GM21717 (cell line): Measurements from ENCODE around the gene STAMBPL1.
A peak's percentile ranks its signal among the peaks of the same experiment; 100 is the strongest.
"Not testable (repeated sequence)": the region's sequence is repeated elsewhere in the genome, so short reads cannot be mapped to it uniquely, and the experiment has no call there.

ENCODE experiments used
- ATAC-seq: cut with Tn5 transposase; IDR thresholded peaks from one replicate; pipeline ENCODE4 v1.9.1; 2021; ENCODE audit warnings: mild to moderate bottlenecking, moderate library complexity; ENCODE audit not compliant: unreplicated experiment

The STAMBPL1 gene

GRCh38 chr10:88879534-88880281, at the start of gene STAMBPL1:
STAMBPL1 (plus strand) TSS chr10:88880245; CDS start chr10:88901709, 21,464 bp downstream.
- peak; percentile 53 for ATAC-seq

- ATAC-seq = no peak
These were observed 49.3 kb upstream of the STAMBPL1 start for GRCh38 chr10:88830643-88831268.

GRCh38 chr10:88831709-88832108, 48.3 kb upstream of the STAMBPL1 start:
- no peak for ATAC-seq

GRCh38 chr10:88832376-88832775, 47.7 kb upstream of the STAMBPL1 start:
- ATAC-seq = no peak

- no peak for ATAC-seq
These were observed 46.9 kb upstream of the STAMBPL1 start for GRCh38 chr10:88833156-88833555.

GRCh38 chr10:88833723-88834122, 46.3 kb upstream of the STAMBPL1 start:
- ATAC-seq = no peak

GRCh38 chr10:88835096-88835909, 44.7 kb upstream of the STAMBPL1 start:
- ATAC-seq = peak; percentile 72

- no peak for ATAC-seq
These were observed 44.2 kb upstream of the STAMBPL1 start for GRCh38 chr10:88835910-88836221.

- not testable (repeated sequence) for ATAC-seq
These were observed 42.4 kb upstream of the STAMBPL1 start for GRCh38 chr10:88837632-88838031.

GRCh38 chr10:88838766-88839350, 41.2 kb upstream of the STAMBPL1 start:
- ATAC-seq = no peak

GRCh38 chr10:88840104-88840503, 39.9 kb upstream of the STAMBPL1 start:
- ATAC-seq = no peak

GRCh38 chr10:88840881-88841280, 39.2 kb upstream of the STAMBPL1 start:
- ATAC-seq = no peak

GRCh38 chr10:88841316-88842111, 38.5 kb upstream of the STAMBPL1 start:
- ATAC-seq = no peak

- no peak for ATAC-seq
These were observed 36.9 kb upstream of the STAMBPL1 start for GRCh38 chr10:88843171-88843570.

GRCh38 chr10:88848499-88848898, 31.5 kb upstream of the STAMBPL1 start:
- no peak for ATAC-seq

- ATAC-seq = no peak
These were observed 30.8 kb upstream of the STAMBPL1 start for GRCh38 chr10:88849234-88849633.

GRCh38 chr10:88850712-88851111, 29.3 kb upstream of the STAMBPL1 start:
- ATAC-seq = no peak

- no peak for ATAC-seq
These were observed 28.3 kb upstream of the STAMBPL1 start, which contains the start of gene ANKRD22 for GRCh38 chr10:88851706-88852105. ANKRD22 (minus strand) TSS chr10:88851844; CDS start chr10:88851607, 237 bp downstream.

GRCh38 chr10:88852327-88852726, 27.7 kb upstream of the STAMBPL1 start:
- ATAC-seq = no peak

- no peak for ATAC-seq
These were observed 26.7 kb upstream of the STAMBPL1 start for GRCh38 chr10:88853155-88853881.
